Peyer's patch (tissue), 4 donors: ENCODE data around the gene R3HDM2. TPM values are rescaled to one million over a fixed set of nuclear protein-coding genes. Genes with fewer than 3 reads are reported as not detected.

Experiments used
- DNase-seq, 3 donors: peaks; one replicate each; pipeline ENCODE4 v3.0.0-alpha.2; 2017 to 2019
- H3K27ac ChIP-seq, 4 donors: fragments of 200-600 bp; sonication (generic); one replicate each; pipeline ENCODE4 v1.5.1; 2016 to 2019
- H3K27me3 ChIP-seq, 2 donors: fragments of 200-600 bp; sonication (generic); one replicate each; pipeline ENCODE4 v1.5.1; 2019
- H3K36me3 ChIP-seq, 3 donors: fragments of 200-600 bp; sonication (generic); one replicate each; pipeline ENCODE4 v1.5.1; 2016 to 2019
- H3K4me1 ChIP-seq, 4 donors: fragments of 200-600 bp; sonication (generic); one replicate each; pipeline ENCODE4 v1.5.1; 2016 to 2019
- H3K4me3 ChIP-seq, 4 donors: fragments of 200-600 bp; sonication (generic); 1 replicate in 3 of 4; 2 replicates in 1 of 4; pipeline ENCODE4 v1.5.1; 2016 to 2019; ENCODE audit warnings: mild to moderate bottlenecking in 1 of 4
- H3K9me3 ChIP-seq, 4 donors: fragments of 200-600 bp; sonication (generic); one replicate each; pipeline ENCODE4 v1.5.1; 2016 to 2019; ENCODE audit warnings: mild to moderate bottlenecking in 1 of 4
- CTCF ChIP-seq, 6 experiments: fragments of 450-650 bp in 4 of 6; fragments of 200-600 bp in 2 of 6; sonication (generic) in 1 of 6; IDR thresholded peaks; one replicate each; pipeline ENCODE4 v1.5.1; 2017 to 2019; ENCODE audit warnings: antibody characterized with exemption in 6 of 6, mild to moderate bottlenecking in 3 of 6, moderate library complexity in 1 of 6
- POLR2A ChIP-seq, 2 donors: fragments of 450-650 bp; IDR thresholded peaks; one replicate each; pipeline ENCODE4 v1.5.1; 2017; ENCODE audit warnings: antibody characterized with exemption in 2 of 2, mild to moderate bottlenecking in 2 of 2, moderate library complexity in 2 of 2
- total RNA-seq, 4 donors: library from RNA; depleted of rRNA; stranded (reverse); fragments of >200 nt; gene quantifications; one replicate each; pipeline ENCODE4 v1.1.0, GENCODE V29; 2016

The R3HDM2 gene
- total RNA-seq, 4 donors from 2014 or later, result 23.1 to 145 (median 54.8) TPM

GRCh38 chr12:57240066-57240921 is 190.5 kb downstream of the R3HDM2 start:
- peak; percentile 68 to 88 (median 85) for DNase-seq
- H3K9me3 ChIP-seq, result no peaks in the 10 kb centered on the region
- peak overlapping the region in 1 of 4 donors; percentile 55 for H3K27ac ChIP-seq
- no peaks in the 10 kb centered on the region for H3K36me3 ChIP-seq
- H3K4me1 ChIP-seq, result peaks cover 5 to 76% (median 48%) of the 10 kb centered on the region in 4 donors
- H3K27me3 ChIP-seq, result peaks cover 0 to 42% of the 10 kb centered on the region in 2 donors
- TF ChIP-seq CTCF (IDR thresholded peaks at IDR 0.05), result peak in 4 of 6 experiments; percentile 8 to 29 (median 14)
- TF ChIP-seq POLR2A (IDR thresholded peaks at IDR 0.05), result no peak
- peak overlapping the region; percentile 29 to 59 (median 56) for H3K4me3 ChIP-seq

GRCh38 chr12:57239587-57240065 is 191.2 kb downstream of the R3HDM2 start:
- Histone ChIP-seq H3K27ac (peak overlapping the region in 1 of 4 donors; percentile 55), H3K4me3 (peak overlapping the region; percentile 29 to 59 (median 56)), H3K36me3 (no peaks in the 10 kb centered on the region), H3K4me1 (peaks cover 5 to 76% (median 51%) of the 10 kb centered on the region in 4 donors), H3K27me3 (peaks cover 0 to 42% of the 10 kb centered on the region in 2 donors), H3K9me3 (no peaks in the 10 kb centered on the region)
- DNase-seq, result no peak
- TF ChIP-seq CTCF (IDR thresholded peaks at IDR 0.05), result no peak
- no peak for TF ChIP-seq POLR2A (IDR thresholded peaks at IDR 0.05)

GRCh38 chr12:57238854-57239554 is 191.8 kb downstream of the R3HDM2 start:
- H3K4me1 ChIP-seq, result peaks cover 5 to 76% (median 51%) of the 10 kb centered on the region in 4 donors
- peak; percentile 100 for TF ChIP-seq CTCF (IDR thresholded peaks at IDR 0.05)
- TF ChIP-seq POLR2A (IDR thresholded peaks at IDR 0.05), result no peak
- H3K36me3 ChIP-seq, result peaks cover 0 to under 1% (median 0%) of the 10 kb centered on the region in 3 donors
- peak overlapping the region in 1 of 4 donors; percentile 14 for H3K27ac ChIP-seq
- H3K9me3 ChIP-seq, result no peaks in the 10 kb centered on the region
- peak overlapping the region; percentile 19 to 59 (median 52) for H3K4me3 ChIP-seq
- DNase-seq, result peak; percentile 81 to 94 (median 93)
- peaks cover 0 to 42% of the 10 kb centered on the region in 2 donors for H3K27me3 ChIP-seq

- no peaks in the 10 kb centered on the region for H3K9me3 ChIP-seq
- H3K27ac ChIP-seq, result no peak overlapping the region
- no peak for TF ChIP-seq POLR2A (IDR thresholded peaks at IDR 0.05)
- no peak for TF ChIP-seq CTCF (IDR thresholded peaks at IDR 0.05)
- H3K4me1 ChIP-seq, result peaks cover 5 to 68% (median 43%) of the 10 kb centered on the region in 4 donors
- H3K27me3 ChIP-seq, result peaks cover 0 to 42% of the 10 kb centered on the region in 2 donors
- H3K4me3 ChIP-seq, result peak overlapping the region; percentile 19 to 59 (median 52)
- DNase-seq, result peak in 2 of 3 donors; percentile 40 to 53
- peaks cover 0 to 9% (median 0%) of the 10 kb centered on the region in 3 donors for H3K36me3 ChIP-seq
These were observed 192.7 kb downstream of the R3HDM2 start for GRCh38 chr12:57237932-57238853.

GRCh38 chr12:57237596-57237931 is 193.3 kb downstream of the R3HDM2 start:
- DNase-seq, result no peak
- TF ChIP-seq POLR2A (IDR thresholded peaks at IDR 0.05) (no peak), CTCF (IDR thresholded peaks at IDR 0.05) (no peak)
- peaks cover 0 to 39% of the 10 kb centered on the region in 2 donors for H3K27me3 ChIP-seq
- H3K9me3 ChIP-seq, result no peaks in the 10 kb centered on the region
- H3K4me3 ChIP-seq, result no peak overlapping the region
- H3K27ac ChIP-seq, result no peak overlapping the region
- peaks cover 0 to 15% (median 0%) of the 10 kb centered on the region in 3 donors for H3K36me3 ChIP-seq
- H3K4me1 ChIP-seq, result peaks cover 5 to 62% (median 36%) of the 10 kb centered on the region in 4 donors
